Endothelial cell of umbilical vein (primary cell): ENCODE results near the gene GUCY2D. TPM values are rescaled to one million over a fixed set of nuclear protein-coding genes. Genes with fewer than 3 reads are reported as not detected.

Experiments
- BruUV-seq: library from RNA; stranded (reverse); fragments of 400-500 nt; replicated peaks from 2 replicates; lab custom pipeline; 2021; lab: Mats Ljungman, UMichigan
- CTCF ChIA-PET: fragments of 300-600, 350-600 bp; sonication (Branson Sonifier 250); formaldehyde crosslinking; loops from one replicate; lab custom pipeline; 2021; ENCODE audit warnings: antibody characterized with exemption, inconsistent platforms; lab: Charles Lee
- POLR2A ChIA-PET: fragments of 300-600, 350-600 bp; sonication (Branson Sonifier 250); formaldehyde crosslinking; loops from one replicate; lab custom pipeline; 2021; ENCODE audit warnings: antibody characterized with exemption, inconsistent platforms; lab: Charles Lee
- DNase-seq: peaks from one replicate; pipeline ENCODE4 v3.0.0-alpha.2; 2011; ENCODE audit warnings: low read depth, low spot score
- FAIRE-seq: peaks from 2 replicates; lab custom pipeline; 2011; peaks lifted over from hg19 to GRCh38; lab: Jason Lieb, UNC
- H2AFZ ChIP-seq: 2 replicates; pipeline ENCODE4 v1.6.0; 2012; ENCODE audit warnings: low read depth, low read length, control low read depth, inconsistent platforms
- H3K27ac ChIP-seq: 2 replicates; pipeline ENCODE4 v1.5.1; 2011; ENCODE audit warnings: low read depth, mild to moderate bottlenecking, control low read depth, low read length, moderate library complexity; ENCODE audit not compliant: insufficient read depth
- H3K27me3 ChIP-seq, 2 experiments: 2 replicates each; pipeline versions ENCODE4 v1.6.0 to v1.6.1; 2011; ENCODE audit warnings: low read length in 2 of 2, mixed read lengths in 1 of 2; ENCODE audit not compliant: control insufficient read depth in 2 of 2, insufficient read depth in 2 of 2
- H3K36me3 ChIP-seq, 2 experiments: 2 replicates in 1 of 2; 3 replicates in 1 of 2; pipeline ENCODE4 v1.5.1; 2011; ENCODE audit warnings: low read length in 2 of 2, mild to moderate bottlenecking in 1 of 2, moderate library complexity in 1 of 2; ENCODE audit not compliant: control insufficient read depth in 2 of 2, insufficient read depth in 2 of 2; ENCODE audit errors: extremely low read depth in 1 of 2
- H3K4me1 ChIP-seq: 3 replicates; pipeline ENCODE4 v1.5.1; 2011; ENCODE audit warnings: mild to moderate bottlenecking, low read length; ENCODE audit not compliant: control insufficient read depth, insufficient read depth; ENCODE audit errors: extremely low read depth
- H3K4me2 ChIP-seq: 2 replicates; pipeline ENCODE4 v1.6.1; 2011; ENCODE audit warnings: low read length, control low read depth, mixed read lengths; ENCODE audit not compliant: insufficient read depth
- H3K4me3 ChIP-seq, 3 experiments: fragments of 200-600 bp in 1 of 3; sonication (generic), shearing (Covaris generic) in 1 of 3; replicated peaks in 1 of 3; 2 replicates each; pipeline ENCODE4 v1.5.1; 2011 to 2016; ENCODE audit warnings: control low read depth in 3 of 3, low read length in 3 of 3, mild to moderate bottlenecking in 2 of 3, inconsistent platforms in 1 of 3, low read depth in 1 of 3, moderate library complexity in 1 of 3; ENCODE audit not compliant: insufficient read depth in 1 of 3
- H3K79me2 ChIP-seq: 2 replicates; pipeline ENCODE4 v1.6.0; 2012; ENCODE audit warnings: low read length, inconsistent platforms; ENCODE audit not compliant: control insufficient read depth, insufficient read depth
- H3K9ac ChIP-seq: replicated peaks from 2 replicates; pipeline ENCODE3; 2011; ENCODE audit warnings: low read length, control low read depth; ENCODE audit not compliant: insufficient read depth; ENCODE audit errors: extremely low read depth
- H3K9me1 ChIP-seq: replicated peaks from 3 replicates; pipeline ENCODE4 v1.6.0; 2011; ENCODE audit warnings: mild to moderate bottlenecking, low read length; ENCODE audit not compliant: control insufficient read depth, insufficient read depth; ENCODE audit errors: extremely low read depth
- H3K9me3 ChIP-seq: replicated peaks from 2 replicates; pipeline ENCODE4 v1.5.1; 2012; ENCODE audit warnings: low read length, inconsistent platforms; ENCODE audit not compliant: control insufficient read depth, insufficient read depth
- H4K20me1 ChIP-seq: replicated peaks from 2 replicates; pipeline ENCODE3; 2011; ENCODE audit warnings: mild to moderate bottlenecking, low read length; ENCODE audit not compliant: control insufficient read depth, insufficient read depth; ENCODE audit errors: extremely low read depth
- EZH2 ChIP-seq: IDR thresholded peaks from 2 replicates; pipeline ENCODE4 v1.6.1; 2012; ENCODE audit warnings: borderline replicate concordance, low read depth, mild to moderate bottlenecking, moderate library complexity, low read length, inconsistent platforms; ENCODE audit not compliant: severe bottlenecking
- FOS ChIP-seq: IDR thresholded peaks from 2 replicates; pipeline ENCODE4 v1.6.1; 2011; ENCODE audit warnings: mild to moderate bottlenecking, low read length, moderate library complexity, borderline replicate concordance; ENCODE audit not compliant: insufficient read depth
- GATA2 ChIP-seq: IDR thresholded peaks from 2 replicates; pipeline ENCODE4 v1.7.0; 2011; ENCODE audit warnings: low read depth, mild to moderate bottlenecking, moderate library complexity, mixed read lengths, low read length; ENCODE audit not compliant: insufficient read length, insufficient read depth
- JUN ChIP-seq: IDR thresholded peaks from 2 replicates; pipeline ENCODE4 v1.6.1; 2011; ENCODE audit warnings: borderline replicate concordance, low read depth; ENCODE audit not compliant: insufficient read length, insufficient read depth
- MYC ChIP-seq: IDR thresholded peaks from one replicate; pipeline ENCODE4 v1.6.1; 2011; ENCODE audit warnings: mild to moderate bottlenecking, low read depth, low read length
- POLR2A ChIP-seq: IDR thresholded peaks from 2 replicates; pipeline ENCODE4 v1.6.1; 2012; ENCODE audit warnings: low read depth, mild to moderate bottlenecking, control low read depth, low read length
- POLR2AphosphoS5 ChIP-seq: IDR thresholded peaks from 2 replicates; pipeline ENCODE4 v1.6.1; 2012; ENCODE audit warnings: low read depth, mild to moderate bottlenecking, control low read depth, low read length, moderate library complexity; ENCODE audit not compliant: insufficient read depth
- dilution Hi-C: fragments of 300-500 bp; cut with MboI; formaldehyde crosslinking; loops from one replicate; pipeline ENCODE4 v1.15.0; 2019; ENCODE audit warnings: low sequenced_read_pairs; ENCODE audit not compliant: extremely low pct_ligation_motif_present
- intact Hi-C: fragments of 100-400 bp; cut with micrococcal nuclease; formaldehyde crosslinking; loops from one replicate; pipeline ENCODE4 v1.10.0; 2022
- polyA plus RNA-seq, 4 experiments: library from polyadenylated mRNA; depleted of rRNA in 3 of 4; stranded (reverse) in 3 of 4; unstranded in 1 of 4; fragments of >200 nt; gene quantifications; 2 replicates each; pipeline versions ENCODE4 v1.2.1 to v1.2.3, GENCODE V29; 2011 to 2012; ENCODE audit warnings: missing spikeins in 1 of 4
- total RNA-seq: library from RNA; stranded (reverse); gene quantifications from 2 replicates; pipeline ENCODE4 v1.2.3, GENCODE V29; 2021
- TF ChIP-seq, protein P1 (sequence below): IDR thresholded peaks from 2 replicates; pipeline ENCODE4 v1.6.1; 2011; ENCODE audit not compliant: insufficient read depth, insufficient read length
- TF ChIP-seq, protein P2 (sequence below), 2 donors: IDR thresholded peaks; 1 replicate in 1 of 2; 2 replicates in 1 of 2; pipeline ENCODE4 v1.5.1; 2011; ENCODE audit warnings: low read length in 2 of 2, mild to moderate bottlenecking in 2 of 2, moderate library complexity in 2 of 2, control low read depth in 1 of 2, inconsistent platforms in 1 of 2, low read depth in 1 of 2; ENCODE audit not compliant: insufficient read depth in 1 of 2; ENCODE audit errors: extremely low read depth in 1 of 2

GUCY2D gene
- total and polyA plus RNA-seq, 2 donors (not counting 3 experiments of a cell fraction or from before 2014, with no cell fraction given): not detected

DNA sequence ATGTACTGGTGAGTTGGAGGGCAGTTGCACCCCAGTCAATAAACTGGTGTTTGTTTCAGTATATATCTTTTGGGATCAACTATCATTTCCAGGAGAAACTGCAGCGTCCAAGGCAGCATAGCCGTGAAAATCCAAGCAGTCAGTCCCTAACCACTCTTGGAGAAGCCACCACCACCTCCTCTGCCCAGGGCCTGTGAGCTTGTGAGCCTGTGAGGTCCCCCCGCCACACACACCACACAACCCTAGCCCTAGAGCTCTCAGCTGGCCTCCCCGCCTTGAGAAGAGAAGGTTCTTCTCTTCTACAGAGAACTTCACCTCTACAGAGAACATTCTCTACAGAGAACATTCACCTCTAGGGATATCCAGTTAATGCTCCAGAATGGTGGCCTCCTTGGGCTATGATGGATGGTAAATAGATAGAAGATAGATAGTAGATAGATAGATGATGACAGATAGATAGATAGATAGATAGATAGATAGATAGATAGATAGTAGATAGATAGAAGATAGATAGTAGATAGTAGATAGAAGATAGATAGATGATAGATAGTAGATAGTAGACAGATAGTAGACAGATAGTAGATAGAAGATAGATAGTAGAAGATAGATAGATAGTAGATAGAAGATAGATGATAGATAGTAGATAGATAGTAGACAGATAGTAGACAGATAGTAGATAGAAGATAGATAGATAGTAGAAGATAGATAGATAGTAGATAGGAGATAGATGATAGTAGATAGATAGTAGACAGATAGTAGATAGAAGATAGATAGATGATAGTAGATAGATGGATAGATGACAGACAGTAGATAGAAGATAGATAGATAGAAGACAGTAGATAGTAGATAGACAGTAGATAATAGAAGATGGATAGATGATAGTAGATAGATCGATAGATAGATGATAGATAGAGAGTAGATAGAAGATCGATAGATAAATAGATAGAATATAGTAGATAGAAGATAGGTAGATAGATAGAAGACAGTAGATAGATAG is 50.1 kb downstream of the GUCY2D start:
- TF ChIP-seq MYC (no peak), POLR2A (no peak), POLR2AphosphoS5 (no peak), GATA2 (no peak), FOS (no peak), JUN (no peak), EZH2 (no peak)
- TF ChIP-seq, protein P1, sequence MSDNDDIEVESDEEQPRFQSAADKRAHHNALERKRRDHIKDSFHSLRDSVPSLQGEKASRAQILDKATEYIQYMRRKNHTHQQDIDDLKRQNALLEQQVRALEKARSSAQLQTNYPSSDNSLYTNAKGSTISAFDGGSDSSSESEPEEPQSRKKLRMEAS: no peak
- TF ChIP-seq, protein P2, sequence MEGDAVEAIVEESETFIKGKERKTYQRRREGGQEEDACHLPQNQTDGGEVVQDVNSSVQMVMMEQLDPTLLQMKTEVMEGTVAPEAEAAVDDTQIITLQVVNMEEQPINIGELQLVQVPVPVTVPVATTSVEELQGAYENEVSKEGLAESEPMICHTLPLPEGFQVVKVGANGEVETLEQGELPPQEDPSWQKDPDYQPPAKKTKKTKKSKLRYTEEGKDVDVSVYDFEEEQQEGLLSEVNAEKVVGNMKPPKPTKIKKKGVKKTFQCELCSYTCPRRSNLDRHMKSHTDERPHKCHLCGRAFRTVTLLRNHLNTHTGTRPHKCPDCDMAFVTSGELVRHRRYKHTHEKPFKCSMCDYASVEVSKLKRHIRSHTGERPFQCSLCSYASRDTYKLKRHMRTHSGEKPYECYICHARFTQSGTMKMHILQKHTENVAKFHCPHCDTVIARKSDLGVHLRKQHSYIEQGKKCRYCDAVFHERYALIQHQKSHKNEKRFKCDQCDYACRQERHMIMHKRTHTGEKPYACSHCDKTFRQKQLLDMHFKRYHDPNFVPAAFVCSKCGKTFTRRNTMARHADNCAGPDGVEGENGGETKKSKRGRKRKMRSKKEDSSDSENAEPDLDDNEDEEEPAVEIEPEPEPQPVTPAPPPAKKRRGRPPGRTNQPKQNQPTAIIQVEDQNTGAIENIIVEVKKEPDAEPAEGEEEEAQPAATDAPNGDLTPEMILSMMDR (IDR thresholded peaks at IDR 0.05; ENCODE audit: extremely low read depth in 1 of 2, insufficient read depth in 1 of 2, low read depth in 1 of 2, low read length in 2 of 2): no peak
- no peaks in the 10 kb centered on the region for H3K79me2 ChIP-seq
- FAIRE-seq (no peak), DNase-seq (no peak)
- H3K27ac ChIP-seq: no peak overlapping the region
- ChIA-PET POLR2A (no interaction called here), CTCF (interaction anchor here (2.6 kb wide), 1 partner anchor 11 kb away, joined by 13 read pairs; no protein-coding TSS in a partner anchor)
- no peak overlapping the region for H3K4me2 ChIP-seq
- no peak overlapping the region for H2AFZ ChIP-seq
- no peaks in the 10 kb centered on the region for H4K20me1 ChIP-seq
- no peaks in the 10 kb centered on the region for H3K9me1 ChIP-seq
- peaks cover 11% of the 10 kb centered on the region for H3K4me1 ChIP-seq
- intact Hi-C loops (no loop called here), dilution Hi-C loops (no loop called here)
- H3K9ac ChIP-seq: no peak overlapping the region
- no peaks in the 10 kb centered on the region for H3K9me3 ChIP-seq
- H3K27me3 ChIP-seq: peaks cover 0 to 2% of the 10 kb centered on the region in 2 experiments
- no peak overlapping the region for H3K4me3 ChIP-seq
- no peaks in the 10 kb centered on the region for H3K36me3 ChIP-seq
- no TSS peak for BruUV-seq
